H1 (cell line): Measurements from ENCODE around the gene VEPH1. TPM values are rescaled to one million over a fixed set of nuclear protein-coding genes. Genes with fewer than 3 reads are reported as not detected.
A peak's percentile ranks its signal among the peaks of the same experiment; 100 is the strongest.

ENCODE experiments used
- CTCF ChIA-PET: fragments of 300-600 bp; sonication (Branson Sonifier 250); formaldehyde crosslinking; loops from one replicate; lab custom pipeline; 2021; ENCODE audit not compliant: partially characterized antibody; lab: Charles Lee
- POLR2A ChIA-PET: fragments of 300-600 bp; sonication (Branson Sonifier 250); formaldehyde crosslinking; loops from one replicate; lab custom pipeline; 2021; ENCODE audit warnings: inconsistent platforms; ENCODE audit not compliant: partially characterized antibody; lab: Charles Lee
- DNase-seq, 2 experiments: peaks; one replicate each; pipeline versions ENCODE4 v3.0.0 to v3.0.0-alpha.2; 2010 to 2022; ENCODE audit warnings: low spot score in 2 of 2, low read depth in 1 of 2, mixed read lengths in 1 of 2
- FAIRE-seq: peaks from 2 replicates; lab custom pipeline; 2011; peaks lifted over from hg19 to GRCh38; lab: Jason Lieb, UNC
- H2AFZ ChIP-seq: 2 replicates; pipeline ENCODE4 v1.8.1; 2012; ENCODE audit warnings: low read length, inconsistent platforms
- H2AK5ac ChIP-seq: 2 replicates; pipeline ENCODE4 v1.6.1; 2013; ENCODE audit warnings: low read depth, low read length
- H2BK120ac ChIP-seq: replicated peaks from 2 replicates; pipeline ENCODE3; 2013; ENCODE audit warnings: low read depth, low read length, inconsistent platforms
- H2BK12ac ChIP-seq: 2 replicates; pipeline ENCODE4 v1.6.1; 2013; ENCODE audit warnings: low read depth, low read length
- H2BK15ac ChIP-seq: 2 replicates; pipeline ENCODE4 v1.6.1; 2013; ENCODE audit warnings: low read length
- H2BK20ac ChIP-seq: 2 replicates; pipeline ENCODE4 v1.6.1; 2013; ENCODE audit warnings: low read length
- H2BK5ac ChIP-seq: 2 replicates; pipeline ENCODE4 v1.6.1; 2013; ENCODE audit warnings: low read depth, low read length
- H3K14ac ChIP-seq: 2 replicates; pipeline ENCODE4 v1.6.1; 2013; ENCODE audit warnings: inconsistent platforms; ENCODE audit not compliant: insufficient read length
- H3K18ac ChIP-seq: 2 replicates; pipeline ENCODE4 v1.6.1; 2013; ENCODE audit warnings: low read length; ENCODE audit errors: extremely low read depth
- H3K23ac ChIP-seq: 2 replicates; pipeline ENCODE4 v1.6.1; 2013; ENCODE audit warnings: inconsistent platforms; ENCODE audit not compliant: insufficient read length
- H3K23me2 ChIP-seq: 2 replicates; pipeline ENCODE4 v1.6.1; 2013; ENCODE audit warnings: low read depth, low read length
- H3K27ac ChIP-seq: 2 replicates; pipeline ENCODE4 v1.6.1; 2011; ENCODE audit warnings: low read depth, low read length, inconsistent platforms
- H3K27me3 ChIP-seq, 4 experiments: replicated peaks in 1 of 4; 1 replicate in 1 of 4; 2 replicates in 3 of 4; pipeline versions ENCODE4 v1.6.1 to v1.8.1; 2011 to 2013; ENCODE audit warnings: low read length in 3 of 4, mild to moderate bottlenecking in 3 of 4, inconsistent platforms in 2 of 4, mixed read lengths in 2 of 4, moderate library complexity in 1 of 4; ENCODE audit not compliant: control insufficient read depth in 3 of 4, insufficient read depth in 3 of 4; ENCODE audit errors: extremely low read depth in 1 of 4
- H3K36me3 ChIP-seq, 4 experiments: 2 replicates each; pipeline versions ENCODE4 v1.6.1 to v1.8.1; 2011 to 2013; ENCODE audit warnings: mild to moderate bottlenecking in 4 of 4, low read length in 3 of 4, moderate library complexity in 2 of 4, control low read depth in 1 of 4, inconsistent platforms in 1 of 4; ENCODE audit not compliant: insufficient read depth in 4 of 4, control insufficient read depth in 2 of 4
- H3K4ac ChIP-seq: replicated peaks from 2 replicates; pipeline ENCODE3; 2013; ENCODE audit warnings: low read length, low read depth, mixed read lengths, inconsistent platforms; ENCODE audit not compliant: insufficient read length
- H3K4me1 ChIP-seq, 4 experiments: replicated peaks in 1 of 4; 1 replicate in 1 of 4; 2 replicates in 3 of 4; pipeline versions ENCODE4 v1.6.1 to v1.8.1; 2011 to 2013; ENCODE audit warnings: low read length in 3 of 4, inconsistent platforms in 2 of 4, mixed read lengths in 1 of 4; ENCODE audit not compliant: insufficient read depth in 4 of 4, control insufficient read depth in 3 of 4
- H3K4me2 ChIP-seq, 2 experiments: 2 replicates each; pipeline versions ENCODE4 v1.6.1 to v1.8.1; 2011 to 2013; ENCODE audit warnings: low read depth in 2 of 2, low read length in 2 of 2, control low read depth in 1 of 2, inconsistent platforms in 1 of 2, mild to moderate bottlenecking in 1 of 2; ENCODE audit not compliant: insufficient read depth in 1 of 2
- H3K4me3 ChIP-seq, 4 experiments: fragments of 200-600, 300-600 bp in 1 of 4; sonication (generic), shearing (Covaris generic), sonication (Bioruptor Twin) in 1 of 4; 2 replicates each; pipeline versions ENCODE4 v1.5.1 to v1.8.1; 2011 to 2016; ENCODE audit warnings: low read length in 4 of 4, low read depth in 3 of 4, control low read depth in 2 of 4, inconsistent platforms in 2 of 4, mild to moderate bottlenecking in 2 of 4, mixed read lengths in 1 of 4, moderate library complexity in 1 of 4; ENCODE audit not compliant: insufficient read depth in 2 of 4; ENCODE audit errors: extremely low read depth in 1 of 4
- H3K56ac ChIP-seq: replicated peaks from 2 replicates; pipeline ENCODE3; 2013; ENCODE audit warnings: low read depth, mild to moderate bottlenecking, mixed read lengths, low read length, inconsistent platforms; ENCODE audit not compliant: insufficient read length
- H3K79me1 ChIP-seq: 2 replicates; pipeline ENCODE4 v1.6.1; 2013; ENCODE audit warnings: low read depth, low read length, control low read depth
- H3K79me2 ChIP-seq, 2 experiments: 2 replicates each; pipeline versions ENCODE4 v1.6.1 to v1.8.1; 2012 to 2013; ENCODE audit warnings: low read length in 2 of 2, mild to moderate bottlenecking in 2 of 2, inconsistent platforms in 1 of 2; ENCODE audit not compliant: insufficient read depth in 2 of 2, control insufficient read depth in 1 of 2
- H3K9ac ChIP-seq, 4 experiments: replicated peaks in 1 of 4; 1 replicate in 1 of 4; 2 replicates in 3 of 4; pipeline versions ENCODE4 v1.6.1 to v1.8.1; 2011 to 2013; ENCODE audit warnings: low read depth in 3 of 4, low read length in 3 of 4, control low read depth in 2 of 4, mild to moderate bottlenecking in 2 of 4, moderate library complexity in 2 of 4, inconsistent platforms in 1 of 4; ENCODE audit errors: extremely low read depth in 1 of 4
- H3K9me3 ChIP-seq, 2 experiments: 2 replicates each; pipeline versions ENCODE4 v1.6.1 to v1.8.1; 2012 to 2013; ENCODE audit warnings: mild to moderate bottlenecking in 2 of 2, moderate library complexity in 2 of 2, control low read depth in 1 of 2, inconsistent platforms in 1 of 2, low read depth in 1 of 2, low read length in 1 of 2, mixed read lengths in 1 of 2; ENCODE audit not compliant: insufficient read depth in 2 of 2
- H4K20me1 ChIP-seq, 2 experiments: replicated peaks in 1 of 2; 2 replicates each; pipeline versions ENCODE3 to v1.8.1; 2011 to 2013; ENCODE audit warnings: inconsistent platforms in 2 of 2, low read length in 2 of 2, mild to moderate bottlenecking in 1 of 2; ENCODE audit not compliant: insufficient read depth in 2 of 2, control insufficient read depth in 1 of 2
- H4K5ac ChIP-seq: 2 replicates; pipeline ENCODE4 v1.6.1; 2013; ENCODE audit warnings: low read length, low read depth, mixed read lengths, inconsistent platforms; ENCODE audit not compliant: insufficient read length
- H4K8ac ChIP-seq: 2 replicates; pipeline ENCODE4 v1.8.0; 2013; ENCODE audit warnings: mild to moderate bottlenecking, moderate library complexity, low read length, inconsistent platforms; ENCODE audit not compliant: insufficient read depth; ENCODE audit errors: extremely low read depth
- H4K91ac ChIP-seq: replicated peaks from 2 replicates; pipeline ENCODE3; 2013; ENCODE audit warnings: low read length, mixed read lengths, inconsistent platforms; ENCODE audit not compliant: insufficient read length
- PHF8 ChIP-seq: fragments of 200-600 bp; sonication (generic); conservative IDR thresholded peaks from 2 replicates; pipeline ENCODE4 v1.7.1; 2012; ENCODE audit warnings: low read depth, mild to moderate bottlenecking, inconsistent platforms, low read length, moderate library complexity
- POLR2AphosphoS5 ChIP-seq: IDR thresholded peaks from 2 replicates; pipeline ENCODE4 v1.6.1; 2011; ENCODE audit warnings: low read depth, low read length
- WGBS, 2 experiments: shearing (Covaris generic) in 1 of 2; methylation state at CpG; one replicate each; pipeline versions ENCODE4 v1.1.6 to v1.1.7; 2013 to 2015; ENCODE audit warnings: low lambda C conversion rate in 2 of 2, mixed read lengths in 2 of 2, inconsistent platforms in 1 of 2, low coverage in 1 of 2, missing lambda C conversion rate in 1 of 2; ENCODE audit not compliant: insufficient replicate concordance in 2 of 2, insufficient coverage in 1 of 2, insufficient read length in 1 of 2; ENCODE audit errors: extremely low coverage in 1 of 2, missing lambda C conversion rate in 1 of 2; 5-methylcytosine and 5-hydroxymethylcytosine counted together
- polyA plus RNA-seq, 7 experiments: library from polyadenylated mRNA; depleted of rRNA in 3 of 7; stranded (reverse) in 5 of 7; unstranded in 2 of 7; fragments of >200 nt in 5 of 7; fragments of 200-250 nt in 2 of 7; gene quantifications; 1 replicate in 5 of 7; 2 replicates in 1 of 7; 4 replicates in 1 of 7; pipeline versions ENCODE4 v1.2.1 to v1.2.3, GENCODE V29; 2011 to 2013; ENCODE audit warnings: missing spikeins in 2 of 7, mixed read lengths in 2 of 7
- total RNA-seq: library from RNA; stranded (reverse); fragmentation: NEBNext Ultra II Directional; extraction: Animal tissue kit (Norgen Biotek cat#: 25700); gene quantifications from 2 replicates; pipeline ENCODE4 v1.2.1, GENCODE V29; 2021

The VEPH1 gene
- total and polyA plus RNA-seq, 2 of the 8 experiments (the other 6 are each of a cell fraction or from before 2014, with no cell fraction given) = 12.0 to 18.3 TPM

DNA sequence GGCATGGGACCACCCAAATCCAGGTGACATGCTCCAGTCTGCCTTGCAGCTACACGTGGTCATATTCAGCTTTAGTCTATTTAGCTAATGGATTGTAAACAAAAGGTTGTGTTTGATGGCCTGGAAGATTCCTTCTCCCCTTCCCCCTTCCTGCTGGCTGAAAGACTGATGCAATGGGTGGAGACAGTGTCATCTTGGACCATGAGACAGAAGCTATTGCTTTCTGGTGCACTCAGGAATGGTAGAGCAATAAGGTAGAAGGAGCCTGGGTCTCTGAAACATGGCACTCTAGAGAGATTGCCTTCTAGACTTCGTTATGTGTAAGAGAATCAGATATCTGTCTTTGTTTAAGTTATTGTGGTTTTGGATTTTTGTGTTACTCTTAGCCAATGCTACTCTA lies 92.3 kb downstream of the VEPH1 start:
- no peaks in the 10 kb centered on the region for H3K27me3 ChIP-seq
- H2BK120ac ChIP-seq = no peak overlapping the region
- no peak for DNase-seq
- TF ChIP-seq POLR2AphosphoS5 = no peak
- TF ChIP-seq PHF8 = no peak
- TF ChIP-seq, all 59 proteins: peak for 0
- no peak overlapping the region for H3K27ac ChIP-seq
- H3K23me2 ChIP-seq = no peaks in the 10 kb centered on the region
- ChIA-PET POLR2A (interaction anchor here (0.5 kb wide), 1 partner anchor 64 kb away, joined by 4 read pairs; no protein-coding TSS in a partner anchor), CTCF (interaction anchor here (0.9 to 1.4 kb wide), 2 partner anchors 27 to 122 kb away, joined by 3 read pairs; no protein-coding TSS in a partner anchor)
- H2BK20ac ChIP-seq = no peak overlapping the region
- no peaks in the 10 kb centered on the region for H3K79me2 ChIP-seq
- 78% methylated on average over 2 of the region's 2 CpGs; no CpG with 5 or more reads in 1 of the 2 experiments for WGBS, 2 experiments
- no peaks in the 10 kb centered on the region for H3K9me3 ChIP-seq
- no peak overlapping the region for H4K5ac ChIP-seq
- H2BK15ac ChIP-seq = no peak overlapping the region
- H3K4me1 ChIP-seq = peaks cover 0 to 4% (median 0%) of the 10 kb centered on the region in 4 experiments; a peak in 1 of 7 replicates
- no peak overlapping the region for H3K9ac ChIP-seq
- H3K18ac ChIP-seq = no peak overlapping the region
- H3K4me2 ChIP-seq = no peak overlapping the region
- no peak overlapping the region for H2AK5ac ChIP-seq
- FAIRE-seq = no peak
- no peak overlapping the region for H3K56ac ChIP-seq
- no peaks in the 10 kb centered on the region for H4K20me1 ChIP-seq
- H4K91ac ChIP-seq = no peak overlapping the region
- no peak overlapping the region for H3K23ac ChIP-seq
- H3K4me3 ChIP-seq = no peak overlapping the region
- no peak overlapping the region for H2BK12ac ChIP-seq
- 0 out of 2 replicates have a peak overlapping the region, but pooled peaks have one; percentile 3 for H2BK5ac ChIP-seq
- no peak overlapping the region for H3K4ac ChIP-seq
- no peaks in the 10 kb centered on the region for H3K36me3 ChIP-seq
- H2AFZ ChIP-seq = no peak overlapping the region
- H3K14ac ChIP-seq = no peak overlapping the region
- H4K8ac ChIP-seq = no peak overlapping the region
- H3K79me1 ChIP-seq = no peaks in the 10 kb centered on the region
